ENCODE results near the gene UBE2D1.

The UBE2D1 gene

GRCh38 chr10:58335306-58336005, 650 bp downstream of the UBE2D1 start:
- peak overlapping the region; percentile 98 for H3K4me3 ChIP-seq (ENCODE audit: low read depth, low read length)
- DNase-seq (ENCODE audit: low read depth) = no peak

GRCh38 chr10:58336242-58336641, 1.4 kb downstream of the UBE2D1 start:
- H3K4me3 ChIP-seq (ENCODE audit: low read depth, low read length) = no peak overlapping the region
- no peak for DNase-seq (ENCODE audit: low read depth)

- no peak overlapping the region for H3K4me3 ChIP-seq (ENCODE audit: low read depth, low read length)
- DNase-seq (ENCODE audit: low read depth) = no peak
These were observed 6.6 kb downstream of the UBE2D1 start for GRCh38 chr10:58341422-58341821.

GRCh38 chr10:58341947-58342346, 7.1 kb downstream of the UBE2D1 start:
- DNase-seq (ENCODE audit: low read depth) = no peak
- no peak overlapping the region for H3K4me3 ChIP-seq (ENCODE audit: low read depth, low read length)

GRCh38 chr10:58347967-58348366, 13.2 kb downstream of the UBE2D1 start:
- no peak for DNase-seq (ENCODE audit: low read depth)
- H3K4me3 ChIP-seq (ENCODE audit: low read depth, low read length) = no peak overlapping the region

- no peak overlapping the region for H3K4me3 ChIP-seq (ENCODE audit: low read depth, low read length)
- no peak for DNase-seq (ENCODE audit: low read depth)
These were observed 13.8 kb downstream of the UBE2D1 start for GRCh38 chr10:58348571-58349033.

- no peak overlapping the region for H3K4me3 ChIP-seq (ENCODE audit: low read depth, low read length)
- DNase-seq (ENCODE audit: low read depth) = no peak
These were observed 15.2 kb downstream of the UBE2D1 start for GRCh38 chr10:58350023-58350422.

- H3K4me3 ChIP-seq (ENCODE audit: low read depth, low read length) = no peak overlapping the region
- DNase-seq (ENCODE audit: low read depth) = no peak
These were observed 16.0 kb downstream of the UBE2D1 start for GRCh38 chr10:58350619-58351323.

GRCh38 chr10:58351616-58352578, 17.1 kb downstream of the UBE2D1 start:
- no peak overlapping the region for H3K4me3 ChIP-seq (ENCODE audit: low read depth, low read length)
- DNase-seq (ENCODE audit: low read depth) = no peak

GRCh38 chr10:58352956-58353610, 18.3 kb downstream of the UBE2D1 start:
- no peak for DNase-seq (ENCODE audit: low read depth)
- H3K4me3 ChIP-seq (ENCODE audit: low read depth, low read length) = no peak overlapping the region

- no peak for DNase-seq (ENCODE audit: low read depth)
- H3K4me3 ChIP-seq (ENCODE audit: low read depth, low read length) = no peak overlapping the region
These were observed 21.9 kb downstream of the UBE2D1 start for GRCh38 chr10:58356756-58357155.

GRCh38 chr10:58358314-58358933, 23.6 kb downstream of the UBE2D1 start:
- H3K4me3 ChIP-seq (ENCODE audit: low read depth, low read length) = no peak overlapping the region
- no peak for DNase-seq (ENCODE audit: low read depth)

GRCh38 chr10:58358947-58359346, 24.1 kb downstream of the UBE2D1 start:
- H3K4me3 ChIP-seq (ENCODE audit: low read depth, low read length) = no peak overlapping the region
- DNase-seq (ENCODE audit: low read depth) = no peak

GRCh38 chr10:58359541-58359940, 24.7 kb downstream of the UBE2D1 start:
- DNase-seq (ENCODE audit: low read depth) = no peak
- H3K4me3 ChIP-seq (ENCODE audit: low read depth, low read length) = no peak overlapping the region

- H3K4me3 ChIP-seq (ENCODE audit: low read depth, low read length) = no peak overlapping the region
- no peak for DNase-seq (ENCODE audit: low read depth)
These were observed 25.7 kb downstream of the UBE2D1 start for GRCh38 chr10:58360412-58361004.

GRCh38 chr10:58361353-58361752, 26.5 kb downstream of the UBE2D1 start:
- no peak overlapping the region for H3K4me3 ChIP-seq (ENCODE audit: low read depth, low read length)
- no peak for DNase-seq (ENCODE audit: low read depth)

GRCh38 chr10:58362027-58362789, 27.4 kb downstream of the UBE2D1 start:
- no peak overlapping the region for H3K4me3 ChIP-seq (ENCODE audit: low read depth, low read length)
- no peak for DNase-seq (ENCODE audit: low read depth)

- no peak for DNase-seq (ENCODE audit: low read depth)
These were observed 32.3 kb downstream of the UBE2D1 start for GRCh38 chr10:58367069-58367468.

More at GRCh38 chr10:58367069-58367468, 32.3 kb downstream of the UBE2D1 start:
- H3K4me3 ChIP-seq (ENCODE audit: low read depth, low read length) = no peak overlapping the region
